ENCODE data around the gene METRN.
"Not testable (repeated sequence)": the region's sequence is repeated elsewhere in the genome, so short reads cannot be mapped to it uniquely, and the experiment has no call there.

The METRN gene

DNA sequence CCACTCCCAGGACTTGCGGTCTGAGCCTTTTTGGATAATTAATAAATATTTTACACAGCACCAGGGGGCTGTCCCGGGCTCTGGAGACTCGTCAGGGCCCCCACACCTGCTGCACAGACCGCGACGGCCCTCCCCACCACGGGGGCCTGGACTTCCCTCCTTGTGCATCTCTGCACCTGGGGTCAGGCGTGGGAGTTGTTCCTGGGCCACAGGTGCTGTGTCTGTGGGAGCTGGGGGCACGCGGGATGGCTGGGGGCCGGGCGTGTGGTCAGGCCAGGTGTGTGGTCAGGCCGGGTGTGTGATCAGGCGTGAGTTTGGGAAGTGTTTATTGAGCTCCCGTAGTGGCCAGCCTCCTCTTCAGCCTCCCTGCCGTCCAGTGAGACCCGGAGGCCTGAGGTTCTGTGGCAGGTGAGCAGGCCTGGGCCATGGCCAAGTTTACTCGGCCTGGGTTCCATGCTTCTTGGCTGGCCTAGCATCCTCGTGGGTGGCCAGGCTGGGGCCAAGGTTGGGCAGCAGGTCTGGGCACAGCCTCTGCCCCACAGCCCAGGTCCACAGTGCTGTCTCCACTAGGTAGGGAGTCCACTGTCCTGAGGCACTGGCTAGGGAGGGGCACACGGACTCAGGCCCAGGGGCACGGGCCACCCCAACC, 36.6 kb upstream of the METRN start:
- no peak for DNase-seq

DNA sequence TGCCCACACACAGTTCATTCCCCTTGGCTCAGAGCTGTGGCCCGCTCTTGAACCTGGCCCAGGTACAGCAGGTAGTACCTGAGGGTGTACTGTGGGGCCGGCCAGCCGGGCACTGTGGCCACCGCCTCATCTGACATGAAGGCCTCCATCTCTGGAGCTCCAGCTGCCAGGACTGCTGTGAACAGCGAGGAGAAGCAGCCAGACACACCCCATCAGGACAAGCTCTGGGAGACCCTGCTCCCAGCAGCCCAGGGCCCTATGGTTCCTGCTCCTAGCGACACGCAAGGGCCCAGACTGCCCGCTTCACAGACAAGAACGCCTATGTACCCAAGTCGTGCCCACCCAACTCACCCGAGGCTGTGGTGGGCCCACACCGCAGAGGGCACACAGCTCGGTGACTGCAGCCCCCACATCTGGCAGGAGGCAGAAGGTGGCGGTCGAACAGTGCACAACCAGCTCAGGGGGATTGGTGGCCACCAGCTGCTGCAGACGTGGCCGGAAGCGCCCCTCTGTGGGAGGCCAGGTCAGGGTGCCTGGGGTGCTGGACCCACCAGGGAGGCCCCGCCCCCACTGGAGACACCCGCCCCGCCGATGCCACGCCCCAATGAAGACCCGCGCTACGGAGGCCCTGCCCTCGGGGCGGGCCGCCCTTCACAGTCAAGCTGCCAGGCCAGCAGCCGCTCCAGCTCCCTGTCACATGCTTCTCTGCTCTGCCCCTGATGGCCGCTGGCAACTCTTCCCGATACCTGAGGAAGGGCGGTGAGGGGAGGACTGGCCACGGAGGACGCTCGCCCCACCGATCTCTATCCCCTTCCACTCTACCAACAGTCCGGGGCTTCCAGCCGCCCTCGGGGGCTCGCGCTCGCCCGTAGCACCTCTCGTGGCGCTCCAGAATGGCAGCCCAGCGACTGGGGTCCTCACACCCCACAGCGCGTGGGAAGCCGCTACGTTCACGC, 35.8 kb upstream of the METRN start:
- peak; percentile 74 for DNase-seq

DNA sequence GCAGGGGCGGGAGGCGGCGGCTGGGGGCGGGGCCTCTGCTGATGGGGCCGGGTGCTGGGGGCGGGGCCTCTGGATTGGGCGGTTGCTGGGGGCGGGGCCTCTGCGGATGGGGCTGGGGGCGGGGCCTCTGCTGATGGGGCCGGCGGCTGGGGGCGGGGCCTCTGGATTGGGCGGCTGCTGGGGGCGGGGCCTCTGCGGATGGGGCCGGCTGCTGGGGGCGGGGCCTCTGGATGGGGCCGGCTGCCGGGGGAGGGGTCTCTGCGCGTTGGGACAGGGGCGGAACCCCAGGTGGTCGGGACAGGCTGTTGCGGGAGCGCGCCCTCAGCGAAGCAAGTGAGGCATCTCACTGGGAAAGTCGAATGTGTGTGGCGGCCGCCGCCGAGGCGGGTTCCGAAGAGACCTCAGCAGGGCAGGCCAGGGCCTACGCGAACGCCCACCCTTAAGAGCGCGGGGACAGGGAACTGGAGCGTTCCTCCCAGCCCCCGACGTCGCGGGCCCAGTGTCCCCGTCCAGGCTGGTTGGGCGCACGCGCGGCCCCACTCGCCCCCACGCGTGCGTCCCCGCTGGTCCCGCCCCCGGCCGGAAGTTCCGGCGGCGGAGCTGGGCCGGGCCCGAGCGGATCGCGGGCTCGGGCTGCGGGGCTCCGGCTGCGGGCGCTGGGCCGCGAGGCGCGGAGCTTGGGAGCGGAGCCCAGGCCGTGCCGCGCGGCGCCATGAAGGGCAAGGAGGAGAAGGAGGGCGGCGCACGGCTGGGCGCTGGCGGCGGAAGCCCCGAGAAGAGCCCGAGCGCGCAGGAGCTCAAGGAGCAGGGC, 34.9 kb upstream of the METRN start, which contains the start of gene STUB1:
Gene STUB1, plus strand, starts transcription at position 597 of the 811 bp plus-strand sequence. Its CDS starts 116 bp downstream, at position 713.
- peak; percentile 88 for DNase-seq

DNA sequence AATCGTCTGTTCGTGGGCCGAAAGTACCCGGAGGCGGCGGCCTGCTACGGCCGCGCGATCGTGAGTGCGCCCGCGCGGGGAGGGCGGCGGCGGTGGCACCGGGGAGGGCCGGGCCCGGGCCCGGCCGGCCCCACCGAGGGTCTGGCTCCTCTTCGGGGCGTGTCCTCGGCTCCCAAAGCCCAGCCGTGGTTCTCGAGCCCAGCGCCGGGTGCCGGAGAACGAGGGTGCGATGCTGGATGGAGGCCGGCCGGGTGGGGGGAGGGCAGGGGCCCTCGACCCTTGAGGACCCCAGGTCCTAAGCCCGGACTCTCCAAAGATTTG, 34.3 kb upstream of the METRN start:
- no peak for DNase-seq

DNA sequence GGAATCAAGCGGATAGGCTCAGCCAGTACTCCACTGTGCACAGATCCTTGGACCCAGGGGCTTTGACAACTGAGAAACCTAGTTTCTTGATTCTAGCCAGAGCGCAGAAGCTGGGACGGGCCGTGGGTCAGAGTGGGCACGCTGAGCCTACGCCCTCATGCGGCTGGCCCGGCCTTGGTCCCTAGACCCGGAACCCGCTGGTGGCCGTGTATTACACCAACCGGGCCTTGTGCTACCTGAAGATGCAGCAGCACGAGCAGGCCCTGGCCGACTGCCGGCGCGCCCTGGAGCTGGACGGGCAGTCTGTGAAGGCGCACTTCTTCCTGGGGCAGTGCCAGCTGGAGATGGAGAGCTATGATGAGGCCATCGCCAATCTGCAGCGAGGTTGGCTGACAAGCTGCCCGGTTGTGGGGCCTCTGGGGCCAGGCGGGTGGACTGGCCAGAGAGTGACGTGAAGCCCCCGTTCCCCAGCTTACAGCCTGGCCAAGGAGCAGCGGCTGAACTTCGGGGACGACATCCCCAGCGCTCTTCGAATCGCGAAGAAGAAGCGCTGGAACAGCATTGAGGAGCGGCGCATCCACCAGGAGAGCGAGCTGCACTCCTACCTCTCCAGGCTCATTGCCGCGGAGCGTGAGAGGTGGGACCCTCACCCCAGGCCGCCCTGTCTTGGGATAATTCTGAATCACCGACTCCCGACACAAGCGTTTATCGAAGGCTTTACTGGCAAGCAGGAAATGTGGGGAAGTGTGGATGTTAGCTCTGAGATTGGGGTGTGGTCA, 33.8 kb upstream of the METRN start:
- no peak for DNase-seq

DNA sequence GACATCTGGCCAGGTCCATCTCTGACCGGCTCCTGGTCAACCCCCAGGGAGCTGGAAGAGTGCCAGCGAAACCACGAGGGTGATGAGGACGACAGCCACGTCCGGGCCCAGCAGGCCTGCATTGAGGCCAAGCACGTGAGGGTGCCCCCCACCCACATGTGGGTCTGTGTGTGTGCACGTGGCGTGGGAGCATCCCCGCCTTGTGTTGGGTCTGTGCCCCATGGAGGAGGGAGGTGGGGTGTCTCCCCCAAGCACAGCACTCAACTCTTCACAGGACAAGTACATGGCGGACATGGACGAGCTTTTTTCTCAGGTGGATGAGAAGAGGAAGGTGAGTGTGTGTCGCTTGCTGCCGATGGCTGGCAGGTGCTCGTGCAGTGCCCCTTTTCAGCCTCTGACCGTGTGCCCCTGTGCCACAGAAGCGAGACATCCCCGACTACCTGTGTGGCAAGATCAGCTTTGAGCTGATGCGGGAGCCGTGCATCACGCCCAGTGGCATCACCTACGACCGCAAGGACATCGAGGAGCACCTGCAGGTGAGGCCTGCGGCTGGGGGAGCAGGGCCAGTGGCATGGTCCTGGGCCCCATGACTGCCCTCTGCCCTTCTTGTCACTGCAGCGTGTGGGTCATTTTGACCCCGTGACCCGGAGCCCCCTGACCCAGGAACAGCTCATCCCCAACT, 33.0 kb upstream of the METRN start:
- no peak for DNase-seq

DNA sequence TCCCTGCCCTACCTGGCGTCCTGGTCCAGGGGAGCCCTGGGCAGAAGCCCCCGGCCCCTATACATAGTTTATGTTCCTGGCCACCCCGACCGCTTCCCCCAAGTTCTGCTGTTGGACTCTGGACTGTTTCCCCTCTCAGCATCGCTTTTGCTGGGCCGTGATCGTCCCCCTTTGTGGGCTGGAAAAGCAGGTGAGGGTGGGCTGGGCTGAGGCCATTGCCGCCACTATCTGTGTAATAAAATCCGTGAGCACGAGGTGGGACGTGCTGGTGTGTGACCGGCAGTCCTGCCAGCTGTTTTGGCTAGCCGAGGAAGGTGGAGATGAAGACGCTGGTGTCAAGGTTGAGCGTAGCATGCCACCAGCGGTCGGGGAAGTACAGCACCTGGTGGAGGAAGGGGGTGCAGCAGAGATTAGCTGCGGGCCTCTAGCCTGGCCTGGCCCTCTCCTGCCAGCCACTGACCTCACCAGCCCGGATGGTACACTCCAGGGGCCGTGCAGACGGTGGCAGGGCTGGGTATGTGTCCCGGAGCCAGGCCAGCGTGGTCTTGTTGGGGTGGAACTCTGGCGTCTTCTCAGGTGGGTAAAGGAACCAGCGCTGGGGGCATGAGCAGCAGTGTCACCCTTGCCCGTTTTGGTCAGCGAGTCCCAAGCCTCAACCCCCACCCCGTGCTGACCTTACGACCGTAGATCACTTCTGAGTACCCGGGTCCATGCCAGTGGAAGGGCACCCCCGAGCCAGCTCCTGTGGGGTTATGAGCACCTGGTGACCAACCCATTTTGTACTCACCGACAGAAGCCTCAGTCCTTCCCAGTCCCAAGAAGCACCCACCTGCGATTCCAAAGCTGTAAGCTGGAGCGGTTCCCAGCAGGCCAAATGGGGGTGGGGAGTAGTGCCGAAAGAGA, 32.2 kb upstream of the METRN start:
- no peak for DNase-seq

DNA sequence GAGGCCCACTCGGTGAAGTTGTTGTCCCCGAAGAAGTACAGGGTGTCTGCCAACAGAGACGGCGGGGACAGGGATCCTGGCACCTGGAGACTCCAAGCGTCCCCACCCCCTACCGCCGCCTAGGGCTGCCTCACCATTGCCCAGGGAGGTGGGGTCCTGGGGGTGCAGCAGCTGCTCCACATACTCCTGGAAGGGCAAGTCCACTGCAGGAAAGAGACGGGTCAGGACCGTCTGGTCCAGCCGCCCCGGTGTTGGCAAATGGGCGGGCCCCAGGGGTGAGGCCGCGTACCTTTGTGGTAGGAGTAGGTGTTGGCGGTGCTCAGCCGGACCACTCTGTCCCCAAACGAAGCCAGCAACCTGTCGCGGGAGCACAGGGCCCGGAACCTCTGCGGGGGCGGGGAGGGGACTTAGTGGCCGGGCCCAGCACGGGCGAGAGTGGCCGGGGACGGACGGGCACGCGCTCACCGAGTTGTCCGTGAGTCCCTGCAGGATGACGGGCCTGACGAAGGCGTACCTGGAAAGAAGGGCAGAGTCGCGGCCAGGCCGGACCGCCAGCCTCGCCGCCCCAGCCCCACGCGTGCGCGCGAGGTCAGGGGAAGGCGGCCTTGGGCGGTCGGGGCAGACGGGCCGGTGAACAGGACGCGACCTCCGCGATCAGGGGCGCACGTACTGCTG, 31.4 kb upstream of the METRN start:
- DNase-seq, result no peak

DNA sequence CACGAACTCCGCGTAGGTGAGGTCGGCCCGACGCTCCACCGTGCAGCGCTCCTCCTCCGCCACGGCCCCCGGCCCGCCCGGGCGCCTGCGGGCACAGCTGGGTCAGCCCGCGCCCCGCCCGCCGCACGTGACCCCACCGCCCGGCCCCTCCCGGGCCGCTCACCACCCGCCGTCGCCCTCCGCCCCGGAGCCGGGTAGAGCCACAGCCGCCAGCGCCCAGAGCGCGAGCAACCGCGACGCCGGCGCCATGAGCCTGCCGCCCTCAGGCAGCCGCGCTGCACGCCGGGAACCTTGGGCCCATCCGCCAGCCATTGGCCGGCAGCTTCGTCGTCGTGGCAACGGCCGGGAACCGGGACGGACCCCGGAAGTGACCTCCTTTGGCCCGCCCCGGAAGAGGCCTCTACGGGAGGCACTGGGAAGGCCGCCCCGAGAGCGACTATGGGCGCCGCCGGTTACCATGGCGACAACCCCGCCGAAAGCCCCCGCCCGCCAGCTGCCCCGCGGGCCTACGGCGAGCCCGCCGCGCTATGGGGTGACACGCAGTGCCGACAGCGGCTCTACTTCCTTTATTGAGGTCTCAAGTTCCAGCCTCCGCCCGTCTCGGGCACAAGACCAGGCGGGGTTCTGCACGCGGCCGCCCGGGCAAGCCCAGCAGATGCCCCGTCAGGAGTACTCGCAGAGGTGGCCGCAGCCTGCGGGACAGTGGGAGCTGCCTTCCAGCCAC, 30.7 kb upstream of the METRN start, which contains the start of gene JMJD8:
Gene JMJD8, minus strand, starts transcription at position 264 of the 724 bp plus-strand sequence. Its CDS starts 15 bp downstream, at position 249.
- peak; percentile 97 for DNase-seq

DNA sequence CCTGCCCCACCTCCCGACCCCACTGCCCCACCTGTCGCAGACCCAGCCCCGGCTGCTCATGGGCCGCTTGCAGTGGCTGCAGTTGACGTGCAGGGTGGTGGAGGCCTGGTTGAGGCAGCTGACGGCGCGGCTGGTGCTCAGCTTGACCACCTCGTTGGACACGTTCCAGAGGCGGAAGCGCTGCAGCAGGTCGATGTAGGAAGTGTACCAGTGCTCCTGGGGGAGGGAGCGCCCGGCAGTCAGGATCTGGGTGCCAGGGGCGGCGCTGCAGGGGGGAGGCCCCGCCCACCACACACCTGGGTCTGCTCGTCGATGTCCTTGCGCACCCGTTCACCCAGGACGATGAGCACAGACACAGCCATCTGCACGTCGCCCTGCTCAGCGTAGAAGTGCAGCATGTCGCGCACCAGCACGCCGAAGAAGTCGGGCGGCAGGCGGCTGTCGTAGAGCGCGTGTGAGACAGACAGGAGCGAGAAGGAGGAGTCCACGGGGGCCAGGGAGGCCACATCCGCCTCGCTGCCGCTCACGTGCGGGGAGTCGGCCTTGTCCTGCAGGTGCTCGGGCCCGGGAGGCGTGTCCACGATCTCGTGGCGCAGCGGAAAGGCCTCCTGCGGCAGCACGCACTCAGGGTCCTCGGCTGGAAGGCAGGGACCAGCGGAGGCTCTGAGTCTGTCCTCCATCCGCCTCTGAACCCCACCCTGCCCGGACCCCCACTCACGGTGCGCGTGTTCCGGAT, 29.8 kb upstream of the METRN start:
- no peak for DNase-seq

DNA sequence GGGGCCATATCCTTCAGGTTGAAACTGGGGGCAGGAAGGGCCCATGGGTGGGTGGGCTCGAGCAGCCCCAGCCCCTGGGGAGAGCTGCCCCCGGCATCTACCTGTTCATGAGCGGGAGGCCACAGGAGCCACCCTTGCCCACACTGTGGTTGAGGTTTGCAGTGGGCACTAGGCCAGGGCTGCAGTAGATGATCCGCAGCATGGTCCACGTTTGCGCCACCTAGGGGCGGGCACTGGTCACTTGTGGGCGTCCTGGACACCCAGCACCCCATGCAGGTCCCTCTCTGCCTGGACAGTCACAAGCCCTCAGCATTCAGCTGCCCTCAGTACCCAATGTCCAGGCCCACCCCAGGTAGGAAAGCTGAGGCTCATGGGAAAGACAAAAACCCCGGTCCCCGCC, 29.0 kb upstream of the METRN start:
- DNase-seq, result no peak

DNA sequence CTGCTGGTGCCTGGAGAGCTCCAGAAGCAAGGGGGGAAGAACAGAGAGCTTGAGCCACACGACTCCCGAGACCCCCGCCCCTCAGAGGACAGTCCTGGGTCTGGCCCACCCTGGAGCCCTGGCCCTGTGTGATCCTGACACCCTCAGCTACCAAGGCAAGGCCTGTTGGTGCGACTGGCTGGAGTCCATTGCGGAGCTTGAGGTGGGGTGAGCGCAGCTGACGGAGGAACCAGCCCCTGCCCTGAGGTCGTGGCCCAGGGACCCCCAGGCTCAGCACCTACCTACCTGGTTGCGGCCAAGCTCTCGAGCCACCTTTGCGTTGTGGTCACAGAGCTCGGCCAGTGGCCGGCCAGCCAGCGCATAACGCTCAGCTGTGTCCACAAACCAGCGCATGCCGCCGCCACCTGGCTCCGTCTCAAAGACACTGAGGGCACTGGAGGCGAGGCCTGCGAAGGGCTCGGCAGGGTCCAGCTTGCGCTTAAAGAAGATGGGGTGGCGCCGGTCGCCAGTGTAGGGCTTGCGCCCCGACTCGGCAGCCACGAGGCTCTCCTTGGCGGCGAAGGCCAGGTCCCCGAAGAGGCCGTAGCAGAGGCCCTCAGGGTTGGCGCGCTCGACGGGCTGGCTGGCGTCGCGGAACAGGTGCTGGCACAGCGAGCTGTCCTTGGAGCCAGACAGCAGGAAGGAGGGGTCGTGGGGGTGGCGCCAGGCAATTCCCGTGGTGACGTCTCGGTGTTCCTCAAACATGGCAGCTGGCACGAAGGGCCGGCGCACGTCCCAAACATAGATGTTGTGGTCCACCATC, 28.3 kb upstream of the METRN start:
- DNase-seq, result no peak

DNA sequence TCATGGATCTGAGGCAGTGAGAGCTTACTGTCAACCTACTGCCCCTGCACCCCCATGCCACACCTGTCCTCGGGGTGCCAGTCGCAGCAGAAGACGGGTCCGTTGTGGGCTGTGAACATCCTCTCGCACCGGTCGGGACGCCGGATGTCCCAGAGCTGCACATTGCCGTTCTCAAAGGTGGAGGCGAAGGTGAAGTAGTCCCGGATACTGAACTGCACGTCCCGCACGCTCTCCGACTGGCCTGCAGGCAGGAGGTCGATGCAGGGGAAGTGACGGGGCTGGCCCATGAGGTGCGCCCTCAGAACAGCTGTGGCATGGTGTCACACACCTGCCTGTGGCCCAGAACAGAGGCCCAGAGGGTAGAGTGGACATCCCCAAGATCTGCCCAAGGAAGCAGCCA, 27.4 kb upstream of the METRN start:
- no peak for DNase-seq

DNA sequence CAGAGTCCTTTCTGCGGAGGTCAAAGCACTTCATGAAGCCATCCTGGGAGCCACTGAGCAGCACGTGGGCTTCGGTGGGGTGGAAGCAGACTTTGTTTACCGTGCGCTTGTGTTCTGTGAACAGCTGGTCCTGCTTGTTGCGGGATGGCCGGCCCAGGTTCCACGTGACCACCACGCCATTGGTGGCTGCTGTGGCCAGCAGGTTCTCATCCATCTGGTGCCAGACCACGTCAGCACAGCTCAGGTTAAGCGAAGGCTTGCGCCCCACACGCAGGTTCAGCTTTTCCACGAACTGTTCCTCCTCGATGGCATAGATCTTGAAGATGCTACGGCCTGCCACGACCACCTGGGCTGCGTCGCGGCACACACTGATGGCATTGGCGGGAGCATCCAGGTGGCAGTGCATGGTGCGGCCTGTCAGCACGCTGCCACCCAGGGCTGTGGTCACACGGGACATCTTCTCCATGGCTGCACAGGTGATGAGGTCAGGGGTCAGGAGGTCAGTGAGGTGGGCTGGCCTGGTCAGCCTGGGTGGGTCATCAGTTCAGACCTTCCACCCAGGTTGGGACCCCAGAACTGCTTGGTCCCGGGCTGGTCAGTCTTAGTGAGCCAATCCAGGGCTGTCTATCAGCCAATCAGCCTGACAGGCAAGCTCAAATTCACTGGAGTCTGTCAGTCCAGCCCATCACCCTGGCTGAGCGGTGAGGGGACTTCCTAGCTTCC, 25.6 kb upstream of the METRN start:
- DNase-seq, result no peak

DNA sequence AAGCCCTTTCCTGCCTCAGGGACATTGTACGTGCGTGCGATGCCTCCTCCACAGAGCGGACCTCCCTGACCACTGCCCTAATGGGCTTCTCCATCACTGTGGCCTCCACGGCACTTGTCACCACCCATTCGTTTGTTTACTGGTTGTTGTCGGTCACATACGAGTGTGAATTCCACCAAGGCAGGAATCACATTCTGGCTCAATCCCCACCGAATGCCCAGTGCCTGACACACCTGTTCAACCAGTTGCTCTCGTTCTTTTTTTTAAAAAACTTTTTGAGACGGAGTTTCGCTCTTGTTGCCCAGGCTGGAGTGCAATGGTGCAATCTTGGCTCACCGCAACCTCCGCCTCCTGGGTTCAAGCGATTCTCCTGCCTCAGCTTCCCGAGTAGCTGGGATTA, 23.7 kb upstream of the METRN start:
- not testable (repeated sequence) for DNase-seq

DNA sequence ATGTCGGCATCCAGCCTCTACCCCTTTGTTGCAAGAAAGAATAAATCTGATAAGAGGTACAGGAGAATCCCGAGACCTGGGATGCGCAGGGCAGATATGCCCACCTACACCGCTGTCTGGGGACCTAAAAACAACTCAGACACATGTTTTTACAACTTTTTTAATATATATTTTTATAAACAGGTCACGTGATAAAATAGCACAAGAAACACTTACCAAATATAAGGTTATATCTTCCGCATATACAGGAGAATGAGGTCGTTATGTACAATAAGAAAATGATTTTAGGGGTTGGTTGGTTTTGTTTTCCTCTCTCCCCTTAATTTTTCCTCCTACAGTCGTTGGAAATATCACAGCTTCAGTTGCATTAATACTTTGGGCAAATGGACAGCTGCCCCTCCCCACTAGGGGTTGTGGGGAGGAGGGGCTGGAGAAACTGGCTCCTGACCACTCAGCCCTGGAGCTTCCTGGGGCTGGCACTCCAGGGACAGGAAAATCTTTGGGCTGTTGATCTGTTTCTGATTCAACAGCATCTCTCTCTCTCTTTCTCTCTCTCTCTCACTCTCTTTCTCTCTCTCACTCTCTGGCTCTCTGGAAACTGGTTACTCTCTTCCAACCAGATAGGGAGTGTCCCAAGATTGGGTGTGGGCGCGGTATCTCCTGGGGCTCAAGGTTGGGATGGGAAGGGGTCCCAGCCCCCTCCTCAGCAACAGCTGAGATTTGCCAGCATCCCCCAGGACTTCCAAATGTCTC, 22.4 kb upstream of the METRN start:
- no peak for DNase-seq
